Heart left ventricle (tissue), 16 donors: Measurements from ENCODE around the gene BET1. TPM values are rescaled to one million over a fixed set of nuclear protein-coding genes. Genes with fewer than 3 reads are reported as not detected.

Experiments
- ATAC-seq, 4 donors: fragments of 200-7000 bp; cut with Tn5 transposase; one replicate each; pipeline ENCODE4 v1.9.1; 2020 to 2022; ENCODE audit warnings: moderate library complexity in 4 of 4, mild to moderate bottlenecking in 3 of 4, moderate number of reproducible peaks in 1 of 4
- DNase-seq, 5 donors: peaks; one replicate each; pipeline ENCODE4 v3.0.0-alpha.2; 2020
- H3K27ac ChIP-seq, 12 donors: fragments of 200-600 bp; sonication (generic) in 4 of 12; one replicate each; pipeline versions ENCODE4 v1.5.0 to v1.8.0; 2016 to 2022; ENCODE audit warnings: mild to moderate bottlenecking in 2 of 12
- H3K27me3 ChIP-seq, 9 donors: fragments of 200-600 bp; sonication (generic) in 2 of 9; one replicate each; pipeline versions ENCODE4 v1.5.1 to v1.8.0; 2016 to 2022; ENCODE audit warnings: mild to moderate bottlenecking in 3 of 9
- H3K36me3 ChIP-seq, 9 donors: fragments of 200-600 bp; sonication (generic) in 2 of 9; one replicate each; pipeline versions ENCODE4 v1.5.0 to v1.8.0; 2018 to 2022; ENCODE audit warnings: mild to moderate bottlenecking in 2 of 9
- H3K4me1 ChIP-seq, 12 donors: fragments of 200-600 bp; sonication (generic) in 4 of 12; one replicate each; pipeline versions ENCODE4 v1.5.0 to v1.8.0; 2016 to 2022; ENCODE audit warnings: mild to moderate bottlenecking in 3 of 12
- H3K4me3 ChIP-seq, 12 donors: fragments of 200-600 bp; sonication (generic) in 4 of 12; one replicate each; pipeline versions ENCODE4 v1.5.0 to v1.8.0; 2017 to 2022; ENCODE audit warnings: mild to moderate bottlenecking in 9 of 12, moderate library complexity in 4 of 12
- H3K9me3 ChIP-seq, 12 donors: fragments of 200-600 bp; sonication (generic) in 4 of 12; one replicate each; pipeline versions ENCODE4 v1.5.0 to v1.8.0; 2016 to 2022; ENCODE audit warnings: mild to moderate bottlenecking in 1 of 12
- CTCF ChIP-seq, 12 donors: fragments of 200-600 bp; sonication (generic) in 4 of 12; IDR thresholded peaks; one replicate each; pipeline versions ENCODE4 v1.5.0 to v1.8.0; 2018 to 2022; ENCODE audit warnings: antibody characterized with exemption in 12 of 12, mild to moderate bottlenecking in 5 of 12
- POLR2A ChIP-seq, 2 donors: fragments of 450-650 bp; IDR thresholded peaks; one replicate each; pipeline ENCODE4 v1.6.1; 2017; ENCODE audit warnings: antibody characterized with exemption in 2 of 2, mild to moderate bottlenecking in 2 of 2, moderate library complexity in 2 of 2
- WGBS, 4 donors: extraction: QIAGEN DNeasy Blood & Tissue Kit in 2 of 4; methylation state at CpG; one replicate each; pipeline versions ENCODE4 v1.1.5 to v1.1.7; 2013 to 2018; 5-methylcytosine and 5-hydroxymethylcytosine counted together
- intact Hi-C, 10 donors: fragments of 100-400 bp; cut with DNase I; formaldehyde crosslinking; loops; one replicate each; pipeline versions ENCODE4 v1.11.1 to v1.14.2; 2022
- polyA plus RNA-seq, 2 donors: library from polyadenylated mRNA; stranded (reverse); fragments of 200-250 nt; gene quantifications; one replicate each; pipeline ENCODE4 v1.2.3, GENCODE V29; 2013
- total RNA-seq, 9 donors: library from RNA; depleted of rRNA in 2 of 9; stranded (reverse); fragments of >200 nt in 2 of 9; fragmentation: NEBNext Ultra II Directional in 3 of 9; extraction: Animal tissue kit (Norgen Biotek cat#: 25700) in 3 of 9; gene quantifications; one replicate each; pipeline versions ENCODE4 v1.1.0 to v1.2.4, GENCODE V29; 2016 to 2023
- donor health status: ischemic (EF 13 %, LVEDD 7.1; RV severe dilation, severe dysfunction).
- donor health status: healthy with polysubstance abuse.
- donor health status: DM: no; HTN: yes; CAD: no.
- donor health status: DM: no; HTN: no; CAD: no.
- donor health status: ischemic (EF 25% LVEDD 6.9; RV normal size, moderate dysfunction).
- donor health status: ischemic (EF 25% LVEDD 5.7; RV mildly dilated, moderate dysfunction).
- donor health status: healthy.
- donor health status: DM: yes; HTN: yes; CAD: no.
- donor health status: ischemic (EF 35%, LVEDD 5.7; RV mildly dilated, moderate dysfunction).
- donor health status: nonischemic (EF 11% LVEDD 7.7; RV severe dilation, severe dysfunction).
- donor health status: DM: yes; HTN: yes; CAD: no.
- donor health status: PGD.
- donor health status: ischemic (EF 29% LVEDD 5.4; RV normal size, mild dysfunction).
- donor health status: nonischemic (EF 23%, LVEDD 6.1; RV moderate dilation, normal function).

Gene BET1
- total and polyA plus RNA-seq, 11 donors = 8.1 to 16.5 (median 12.1) TPM

GRCh38 chr7:94016786-94017185, 12.6 kb upstream of the BET1 start:
- Histone ChIP-seq H3K4me3 (no peak overlapping the region), H3K4me1 (no peaks in the 10 kb centered on the region), H3K27me3 (no peaks in the 10 kb centered on the region), H3K36me3 (no peaks in the 10 kb centered on the region), H3K9me3 (peaks cover 0 to 6% (median 0%) of the 10 kb centered on the region in 12 donors), H3K27ac (no peak overlapping the region)
- DNase-seq = no peak
- intact Hi-C loops = no loop called here
- TF ChIP-seq POLR2A (IDR thresholded peaks at IDR 0.05) (no peak), CTCF (IDR thresholded peaks at IDR 0.05) (no peak)
- ATAC-seq = no peak
- 75 to 88% (median 82%) methylated on average over 1 of the region's 1 CpG for WGBS, 4 donors

- peaks cover 0 to 6% (median 0%) of the 10 kb centered on the region in 12 donors for H3K9me3 ChIP-seq
- no peaks in the 10 kb centered on the region for H3K36me3 ChIP-seq
- ATAC-seq (no peak), DNase-seq (no peak)
- no peaks in the 10 kb centered on the region for H3K4me1 ChIP-seq
- intact Hi-C loops = no loop called here
- TF ChIP-seq POLR2A (IDR thresholded peaks at IDR 0.05) (no peak), CTCF (IDR thresholded peaks at IDR 0.05) (no peak)
- H3K4me3 ChIP-seq = no peak overlapping the region
- no peaks in the 10 kb centered on the region for H3K27me3 ChIP-seq
- H3K27ac ChIP-seq = no peak overlapping the region
These were observed 11.4 kb upstream of the BET1 start for GRCh38 chr7:94015538-94015937.

GRCh38 chr7:94012746-94013145, 8.6 kb upstream of the BET1 start:
- 82 to 90% (median 85%) methylated on average over 1 of the region's 1 CpG for WGBS, 4 donors
- Histone ChIP-seq H3K4me1 (no peaks in the 10 kb centered on the region), H3K27ac (no peak overlapping the region), H3K36me3 (no peaks in the 10 kb centered on the region), H3K27me3 (no peaks in the 10 kb centered on the region), H3K4me3 (no peak overlapping the region), H3K9me3 (no peaks in the 10 kb centered on the region)
- no peak for DNase-seq
- ATAC-seq = no peak
- TF ChIP-seq POLR2A (IDR thresholded peaks at IDR 0.05) = no peak
- TF ChIP-seq CTCF (IDR thresholded peaks at IDR 0.05) = peak in 2 of 12 donors; percentile 13 to 17
- intact Hi-C loops = no loop called here

- Histone ChIP-seq H3K4me3 (no peak overlapping the region), H3K36me3 (no peaks in the 10 kb centered on the region), H3K27me3 (no peaks in the 10 kb centered on the region), H3K4me1 (no peaks in the 10 kb centered on the region), H3K27ac (no peak overlapping the region), H3K9me3 (no peaks in the 10 kb centered on the region)
- ATAC-seq (no peak), DNase-seq (no peak)
- intact Hi-C loops = no loop called here
- TF ChIP-seq CTCF (IDR thresholded peaks at IDR 0.05) = no peak
- 89 to 95% (median 94%) methylated on average over 13 to 35 of the region's 35 CpGs for WGBS, 4 donors
These were observed 7.7 kb upstream of the BET1 start for GRCh38 chr7:94011714-94012353.
